K562 (cell line): ENCODE data around the gene HMGB2. TPM values are rescaled to one million over a fixed set of nuclear protein-coding genes. Genes with fewer than 3 reads are reported as not detected.

ENCODE experiments used
- AFF1 ChIP-seq, 2 experiments: fragments of 450-650 bp; IDR thresholded peaks; 2 replicates each; pipeline ENCODE4 v1.6.1; 2018; ENCODE audit warnings: mild to moderate bottlenecking in 2 of 2, low read depth in 1 of 2; ENCODE audit not compliant: partially characterized antibody in 2 of 2
- ARID3A ChIP-seq: IDR thresholded peaks from 2 replicates; pipeline ENCODE4 v1.6.1; 2012; ENCODE audit warnings: low read depth, low read length, improper control_type of control experiment, borderline replicate concordance
- BHLHE40 ChIP-seq: IDR thresholded peaks from 2 replicates; pipeline ENCODE4 v1.6.1; 2011; ENCODE audit warnings: low read length, improper control_type of control experiment
- GTF3C2 ChIP-seq: IDR thresholded peaks from 3 replicates; pipeline ENCODE4 v1.6.1; 2011; ENCODE audit warnings: borderline replicate concordance, mild to moderate bottlenecking, moderate library complexity; ENCODE audit not compliant: insufficient read length; ENCODE audit errors: extremely low read depth
- ILF3 ChIP-seq: fragments of 450-650 bp; IDR thresholded peaks from 2 replicates; pipeline ENCODE4 v1.6.1; 2018; ENCODE audit warnings: antibody characterized with exemption, mild to moderate bottlenecking, moderate library complexity, borderline replicate concordance
- LEF1 ChIP-seq: fragments of 450-650 bp; IDR thresholded peaks from 2 replicates; pipeline ENCODE4 v1.6.1; 2016; ENCODE audit warnings: mild to moderate bottlenecking
- MAFF ChIP-seq: IDR thresholded peaks from 2 replicates; pipeline ENCODE4 v1.6.1; 2012; ENCODE audit warnings: low read length, improper control_type of control experiment
- MAZ ChIP-seq, 2 experiments: fragments of 450-650 bp in 1 of 2; sonication (generic) in 1 of 2; formaldehyde crosslinking; IDR thresholded peaks in 1 of 2; conservative IDR thresholded peaks in 1 of 2; 2 replicates each; pipeline versions ENCODE4 v1.4.0 to v1.5.0; 2020; ENCODE audit warnings: mild to moderate bottlenecking in 1 of 2, missing genetic modification reagents in 1 of 2
- NFE2L1 ChIP-seq: fragments of 450-650 bp; IDR thresholded peaks from 2 replicates; pipeline ENCODE4 v1.6.1; 2016; ENCODE audit warnings: missing genetic modification characterization, low read depth, mild to moderate bottlenecking, missing compliant biosample characterization, moderate library complexity, borderline replicate concordance
- RAD21 ChIP-seq, 2 experiments: fragments of 250-450 bp in 1 of 2; fragments of 450-650 bp in 1 of 2; sonication (Bioruptor Pico) in 1 of 2; formaldehyde crosslinking in 1 of 2; IDR thresholded peaks in 1 of 2; conservative IDR thresholded peaks in 1 of 2; 2 replicates each; pipeline versions ENCODE4 v1.4.0 to v1.8.0; 2020 to 2022; ENCODE audit warnings: mild to moderate bottlenecking in 2 of 2, moderate library complexity in 1 of 2
- SAFB2 ChIP-seq: fragments of 200-400 bp; formaldehyde crosslinking; IDR thresholded peaks from 2 replicates; pipeline ENCODE4 v1.6.1; 2018; ENCODE audit warnings: borderline replicate concordance, low read length, low read depth, moderate library complexity; ENCODE audit not compliant: severe bottlenecking
- SREBF1 ChIP-seq: fragments of 150-350 bp; IDR thresholded peaks from 2 replicates; pipeline ENCODE4 v1.6.1; 2014; ENCODE audit warnings: antibody characterized with exemption, low read depth, low read length, borderline replicate concordance
- WHSC1 ChIP-seq: IDR thresholded peaks from one replicate; pipeline ENCODE4 v1.6.1; 2012; ENCODE audit warnings: low read length, control low read depth, inconsistent platforms
- ZBTB8A ChIP-seq: fragments of 450-650 bp; IDR thresholded peaks from 2 replicates; pipeline ENCODE4 v1.6.1; 2018; ENCODE audit warnings: mild to moderate bottlenecking, moderate library complexity; ENCODE audit not compliant: partially characterized antibody
- ZNF408 ChIP-seq: fragments of 250-450 bp; sonication (Bioruptor Pico); IDR thresholded peaks from 2 replicates; pipeline ENCODE4 v1.4.0; 2020; ENCODE audit warnings: low read depth, mild to moderate bottlenecking, moderate library complexity
- polyA plus RNA-seq, 8 experiments: library from polyadenylated mRNA; depleted of rRNA in 4 of 8; stranded (reverse) in 5 of 8; unstranded in 3 of 8; fragments of >200 nt; fragmentation: Nextera tagmentation in 2 of 8; fragmentation: Illumina TruSeq in 1 of 8; extraction: Ambion mirVana in 2 of 8; extraction: Trizol in 1 of 8; gene quantifications; 2 replicates each; pipeline versions ENCODE4 v1.2.1 to v1.2.3, GENCODE V29; 2011 to 2014; ENCODE audit warnings: inconsistent platforms in 1 of 8, missing spikeins in 1 of 8
- total RNA-seq, 7 experiments: library from RNA; depleted of rRNA in 6 of 7; stranded (reverse); fragments of >200 nt in 6 of 7; fragmentation: Illumina TruSeq in 2 of 7; extraction: Trizol in 2 of 7; gene quantifications; 2 replicates each; pipeline versions ENCODE4 v1.2.1 to v1.2.3, GENCODE V29; 2011 to 2021; ENCODE audit warnings: low replicate concordance in 1 of 7

The HMGB2 gene
- total and polyA plus RNA-seq, 9 of the 15 experiments (the other 6 are each of a cell fraction or from before 2014, with no cell fraction given) = 309 to 822 (median 626) TPM

GRCh38 chr4:173281406-173282255 lies 52.5 kb downstream of the HMGB2 start (continued):
- TF ChIP-seq NFE2L1 (tag) (no peak), ZNF408 (CRISPR knock-in tag) (no peak), WHSC1 (no peak), GTF3C2 (no peak), RAD21 (CRISPR knock-in tag; conservative IDR thresholded peaks at IDR 0.05 in 1 of 2, IDR thresholded peaks at IDR 0.05 in 1 of 2) (no peak), SAFB2 (no peak), ARID3A (no peak), AFF1 (IDR thresholded peaks at IDR 0.05; ENCODE audit: low read depth in 1 of 2, partially characterized antibody in 2 of 2) (no peak), ZBTB8A (no peak), LEF1 (no peak), ILF3 (no peak), MAZ (CRISPR knock-in tag; conservative IDR thresholded peaks at IDR 0.05 in 1 of 2, IDR thresholded peaks at IDR 0.05 in 1 of 2) (0 out of 4 replicates have a peak, but pooled peaks of 1 of the 2 experiments have one; percentile 7), MAFF (no peak), SREBF1 (no peak), BHLHE40 (peak; percentile 29)
